ENCODE measurements around the gene AVP.

AVP gene

DNA sequence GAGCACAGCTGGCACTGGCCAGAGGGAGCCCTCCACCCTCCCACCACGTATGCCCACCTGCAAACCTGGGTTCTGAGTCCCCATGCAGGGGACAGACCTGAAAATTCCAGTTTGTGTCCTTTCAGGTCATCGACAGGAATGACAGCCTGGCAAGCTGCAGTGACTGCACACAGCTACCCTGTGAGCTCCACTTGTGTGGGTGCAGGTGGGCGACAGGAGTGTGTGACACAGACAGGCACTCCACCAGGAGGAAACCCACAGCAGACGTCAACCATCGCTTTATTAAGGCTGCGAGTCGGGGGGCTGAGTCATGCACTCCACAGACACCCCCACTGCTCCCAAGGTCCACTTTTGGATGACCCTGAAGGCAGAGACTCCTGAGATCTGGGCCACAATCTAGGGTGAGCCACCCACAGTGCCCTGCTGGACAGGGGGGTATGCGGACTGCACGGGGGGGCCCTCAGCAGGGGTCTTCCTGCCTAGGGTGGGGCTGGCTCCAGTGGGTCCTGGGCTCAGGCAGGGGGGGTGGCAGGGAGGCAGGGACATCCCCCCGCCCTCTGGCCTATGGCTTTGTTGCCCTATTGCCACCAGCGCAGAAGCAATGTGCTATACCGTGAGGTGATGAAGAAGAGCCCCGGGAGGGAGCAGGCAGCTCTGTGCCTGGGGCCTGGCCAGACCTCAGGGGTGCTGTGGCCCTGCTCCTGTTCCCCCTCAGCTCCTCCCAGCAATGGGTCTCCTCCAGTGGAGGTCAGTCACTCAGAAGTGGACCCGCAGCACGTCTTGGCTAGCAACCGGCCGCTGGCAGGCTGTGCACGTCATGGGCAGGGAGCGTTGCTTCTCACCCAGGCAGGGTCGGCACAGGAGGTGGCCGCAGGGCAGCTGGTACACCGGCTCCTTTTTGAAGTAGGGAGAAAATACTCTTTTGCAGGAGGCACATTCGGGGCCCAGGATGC, 25.1 kb upstream of the AVP start:
- DNase-seq (ENCODE audit: low read depth in 2 of 2): no peak

DNA sequence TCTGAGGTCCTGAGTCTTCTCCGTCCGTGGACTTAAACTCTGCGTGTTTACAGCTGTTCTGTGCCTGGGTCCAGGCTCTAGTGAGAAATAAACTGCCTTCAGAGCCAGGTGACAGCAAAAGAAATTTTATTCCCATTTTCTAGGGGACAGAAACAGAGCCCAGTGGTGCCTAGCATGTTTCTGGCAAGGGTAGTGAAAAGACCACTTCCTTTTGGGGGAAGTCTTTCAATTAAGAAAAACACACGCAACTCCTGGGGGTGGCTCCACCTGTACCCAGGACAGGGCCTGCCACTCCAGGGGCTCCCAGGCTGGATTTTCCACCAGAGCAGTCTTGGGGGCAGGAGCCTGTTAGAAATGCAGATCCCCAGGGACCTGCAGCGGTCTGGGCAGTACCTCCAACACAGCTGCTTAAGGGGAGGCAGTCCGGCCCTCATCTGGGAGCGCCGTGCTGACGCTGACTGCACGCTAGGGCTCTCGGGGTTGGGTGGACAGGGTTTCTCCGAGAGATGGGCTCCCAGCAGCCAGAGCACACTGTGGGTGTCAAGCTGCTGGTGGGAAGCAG, 23.0 kb upstream of the AVP start:
- no peak for DNase-seq (ENCODE audit: low read depth in 2 of 2)

DNA sequence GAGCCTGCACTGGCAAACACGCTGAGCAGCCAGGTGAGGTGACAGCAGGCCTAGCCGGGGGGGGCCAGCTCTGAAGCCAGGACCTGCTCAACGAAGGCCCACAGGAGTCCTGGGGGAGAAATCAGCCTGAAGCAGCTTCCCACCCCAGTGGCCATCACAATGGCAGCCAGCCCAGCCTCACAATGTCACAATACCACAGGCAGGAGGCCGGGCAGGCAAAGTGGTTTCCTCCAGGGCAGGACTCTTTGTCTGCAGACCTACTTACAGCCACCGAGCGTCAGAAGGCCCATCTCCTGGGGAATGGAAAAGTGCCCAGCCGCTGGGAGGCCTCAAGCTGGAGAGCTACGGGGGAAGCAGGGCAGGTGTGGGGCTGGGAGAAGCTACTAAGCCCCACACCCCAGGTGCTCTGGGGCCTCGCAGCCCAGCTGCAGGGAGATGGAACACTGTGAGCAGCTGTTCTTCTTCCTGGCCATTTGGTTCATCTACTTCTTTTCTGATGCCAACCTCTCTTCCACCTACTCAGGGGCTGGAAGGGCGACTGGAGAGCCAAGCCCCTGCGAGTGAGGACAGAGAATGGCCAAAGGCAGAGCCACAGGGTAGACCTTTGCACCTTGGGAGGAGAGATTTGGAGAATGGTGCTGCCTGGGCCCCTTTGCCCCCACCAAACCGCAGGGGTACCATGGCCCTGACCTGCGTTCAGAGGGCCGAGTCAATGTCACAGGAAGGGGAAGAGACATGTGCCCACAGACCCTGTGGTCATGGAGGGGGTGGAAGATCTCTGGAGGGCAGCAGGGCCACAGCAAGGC, 22.3 kb upstream of the AVP start:
- no peak for DNase-seq (ENCODE audit: low read depth in 2 of 2)

DNA sequence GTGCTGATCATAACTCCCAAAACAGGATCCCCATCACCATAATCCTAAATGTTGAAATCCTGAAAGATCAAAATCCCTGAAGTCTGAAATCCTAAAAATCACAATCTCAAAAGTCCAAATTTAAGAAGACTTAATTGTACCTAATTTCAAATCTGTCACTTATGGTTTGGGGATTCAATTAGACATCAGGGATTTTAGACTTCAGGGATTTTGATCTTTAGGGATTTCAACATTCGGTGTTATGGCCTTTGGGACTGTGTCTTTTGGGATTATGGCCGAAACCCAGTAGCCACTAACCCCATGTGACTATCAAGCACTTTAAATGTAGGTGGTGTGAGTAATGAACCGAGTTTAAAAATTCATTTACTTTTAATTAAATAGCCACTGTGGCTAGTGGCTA, 21.7 kb upstream of the AVP start:
- no peak for DNase-seq (ENCODE audit: low read depth in 2 of 2)

DNA sequence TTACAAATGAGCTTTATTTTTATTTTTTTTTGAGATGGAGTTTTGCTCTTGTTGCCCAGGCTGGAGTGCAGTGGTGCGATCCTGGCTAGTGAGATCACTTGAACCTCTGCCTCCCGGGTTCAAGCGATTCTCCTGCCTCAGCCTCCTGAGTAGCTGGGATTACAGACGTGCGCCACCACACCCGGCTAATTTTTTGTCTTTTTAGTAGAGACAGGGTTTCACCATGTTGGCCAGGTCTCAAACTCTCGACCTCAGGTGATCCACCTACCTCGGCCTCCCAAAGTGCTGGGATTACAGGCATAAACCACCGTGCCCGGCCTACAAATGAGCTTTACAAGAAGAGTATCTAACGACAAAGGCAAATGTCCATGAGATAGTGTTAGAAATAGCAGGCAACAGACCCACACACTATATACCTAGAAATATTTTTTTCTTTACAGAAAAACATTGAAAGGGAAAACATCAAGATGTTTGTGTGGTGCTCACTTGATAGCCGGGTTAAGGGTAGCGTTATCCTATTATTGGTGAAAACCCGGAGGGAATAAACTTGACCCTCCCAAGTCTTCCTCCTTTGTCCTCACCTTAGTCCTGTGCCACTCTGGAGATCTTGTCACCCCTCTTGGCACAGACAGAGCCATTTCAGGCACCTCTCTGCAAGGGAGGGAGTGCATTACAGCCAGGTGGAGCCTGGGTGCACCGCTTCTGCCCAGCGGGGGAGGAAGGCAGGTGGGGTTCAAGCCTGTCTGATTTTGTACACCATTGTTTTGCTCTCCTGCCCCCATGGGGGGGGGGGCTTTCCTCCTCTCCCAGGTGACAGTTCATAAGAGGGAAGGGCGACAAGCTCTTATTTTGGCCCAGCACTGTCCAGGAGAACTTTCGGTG, 21.0 kb upstream of the AVP start:
- no peak for DNase-seq (ENCODE audit: low read depth in 2 of 2)

DNA sequence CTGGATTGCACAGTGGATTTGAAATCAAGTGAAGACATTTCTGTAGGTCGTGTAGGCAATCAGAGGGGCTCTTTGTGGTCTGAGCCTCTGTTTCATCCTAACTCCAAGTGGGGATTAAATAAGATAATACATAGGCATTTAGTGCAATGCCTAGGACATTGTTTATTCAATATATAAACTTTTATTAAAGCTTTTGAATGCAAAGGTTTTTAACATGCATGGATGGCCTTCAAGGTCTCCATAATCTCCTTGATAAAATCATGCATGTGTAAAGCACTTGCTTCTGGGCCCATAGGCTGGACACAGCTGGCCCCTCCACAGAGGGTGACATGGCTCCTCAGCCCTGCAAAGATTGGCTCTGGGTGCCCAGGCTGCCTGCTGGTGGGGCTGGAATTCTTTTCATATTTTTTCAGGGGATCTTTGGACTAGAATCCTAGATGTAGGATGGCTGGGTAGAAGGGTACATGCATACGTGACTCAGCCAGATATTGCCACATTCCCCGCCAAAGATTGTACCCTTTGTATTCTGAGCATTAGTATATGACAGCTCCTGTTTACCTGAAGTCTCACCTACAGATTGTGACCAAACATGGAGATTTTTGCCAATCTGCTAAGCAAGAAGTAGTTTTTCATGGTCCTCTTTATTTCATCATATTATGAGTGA, 19.0 kb upstream of the AVP start:
- DNase-seq (ENCODE audit: low read depth in 2 of 2): no peak

DNA sequence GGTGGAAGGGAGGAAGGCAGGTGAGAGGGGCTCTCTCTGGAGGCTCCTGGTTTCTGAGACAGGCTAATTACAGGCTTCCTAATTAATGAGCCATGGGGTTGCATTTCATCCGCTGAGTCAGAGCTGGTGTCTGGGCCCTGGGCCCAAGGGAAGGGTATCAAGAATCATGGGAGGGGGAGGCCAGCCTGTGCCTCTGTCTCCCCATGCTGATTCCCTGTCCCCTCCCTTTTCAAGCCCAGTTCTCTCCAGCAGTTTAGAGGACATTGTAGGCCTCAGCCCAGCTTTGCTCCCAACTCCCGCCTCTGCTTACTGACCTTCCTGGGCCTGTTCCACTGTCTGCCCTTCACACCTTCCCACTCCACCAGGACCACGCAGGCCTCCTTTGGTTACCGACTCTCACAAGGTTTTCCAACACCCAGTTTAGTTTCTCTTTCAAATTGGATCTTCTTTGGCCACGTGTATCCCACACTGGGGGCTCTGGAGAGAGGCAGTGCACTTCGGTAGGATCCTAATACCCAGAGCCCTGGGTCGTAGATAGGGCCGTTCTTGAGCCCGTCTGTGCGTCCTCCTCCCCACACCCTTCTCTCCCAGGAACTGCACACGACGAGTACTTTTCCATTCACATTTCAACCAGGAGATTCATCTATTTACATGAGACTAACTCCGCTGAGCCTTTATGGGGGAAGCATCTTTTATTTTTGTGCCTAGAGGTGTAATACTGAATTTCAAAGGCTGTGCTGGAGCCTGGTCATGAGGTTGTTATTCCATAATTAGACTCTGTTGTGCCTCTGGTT, 18.2 kb upstream of the AVP start:
- DNase-seq (ENCODE audit: low read depth in 2 of 2): no peak

DNA sequence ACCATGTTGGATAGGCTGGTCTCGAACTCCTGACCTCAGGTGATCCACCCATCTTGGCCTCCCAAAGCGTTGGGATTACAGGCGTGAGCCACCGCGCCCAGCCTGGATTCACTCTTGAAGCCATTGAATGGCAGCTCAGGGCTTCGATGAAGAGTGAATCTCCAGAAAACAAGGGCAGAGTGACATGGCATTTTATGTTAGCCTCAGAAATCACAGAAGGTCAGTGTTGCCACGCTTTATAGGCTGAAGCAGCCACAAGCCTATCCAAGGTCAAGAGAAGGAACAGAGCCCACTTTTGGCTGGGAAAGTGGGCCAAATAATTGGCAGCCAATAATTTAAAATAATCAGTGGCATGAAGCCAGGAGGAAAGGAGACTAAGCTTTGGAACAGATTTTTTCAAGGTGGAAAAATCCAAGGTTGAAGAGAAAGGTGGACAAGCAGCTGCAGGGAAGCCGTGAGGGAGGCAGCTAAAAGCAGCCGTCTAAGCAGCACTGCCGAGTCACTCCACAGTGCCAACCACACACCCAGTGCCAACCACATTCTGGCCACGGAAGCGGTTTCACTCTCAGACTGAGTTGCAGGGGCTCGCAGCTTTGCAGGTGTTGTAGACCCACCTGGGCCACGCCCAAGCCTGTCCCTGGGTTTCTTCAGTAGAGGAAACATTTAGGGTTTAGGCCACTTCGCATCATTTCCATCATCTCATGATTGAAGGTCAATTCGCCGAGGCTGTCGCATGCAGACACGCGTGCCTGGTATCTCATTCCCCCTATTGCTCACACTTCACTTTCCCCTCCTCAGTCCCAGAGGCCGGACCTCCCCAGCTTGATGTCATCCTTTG, 17.4 kb upstream of the AVP start:
- no peak for DNase-seq (ENCODE audit: low read depth in 2 of 2)

- no peak for DNase-seq (ENCODE audit: low read depth in 2 of 2)
Observed at GRCh38 chr20:3101251-3101650, 16.7 kb upstream of the AVP start.

- no peak for DNase-seq (ENCODE audit: low read depth in 2 of 2)
Observed at GRCh38 chr20:3100480-3100879, 16.0 kb upstream of the AVP start.

GRCh38 chr20:3094848-3095629, 10.5 kb upstream of the AVP start:
- no peak for DNase-seq (ENCODE audit: low read depth in 2 of 2)

GRCh38 chr20:3093861-3094361, 9.4 kb upstream of the AVP start:
- DNase-seq (ENCODE audit: low read depth in 2 of 2): no peak

GRCh38 chr20:3092611-3093379, 8.3 kb upstream of the AVP start:
- no peak for DNase-seq (ENCODE audit: low read depth in 2 of 2)

GRCh38 chr20:3090565-3090964, 6.0 kb upstream of the AVP start:
- no peak for DNase-seq (ENCODE audit: low read depth in 2 of 2)

- no peak for DNase-seq (ENCODE audit: low read depth in 2 of 2)
Observed at GRCh38 chr20:3088031-3088430, 3.5 kb upstream of the AVP start.

DNA sequence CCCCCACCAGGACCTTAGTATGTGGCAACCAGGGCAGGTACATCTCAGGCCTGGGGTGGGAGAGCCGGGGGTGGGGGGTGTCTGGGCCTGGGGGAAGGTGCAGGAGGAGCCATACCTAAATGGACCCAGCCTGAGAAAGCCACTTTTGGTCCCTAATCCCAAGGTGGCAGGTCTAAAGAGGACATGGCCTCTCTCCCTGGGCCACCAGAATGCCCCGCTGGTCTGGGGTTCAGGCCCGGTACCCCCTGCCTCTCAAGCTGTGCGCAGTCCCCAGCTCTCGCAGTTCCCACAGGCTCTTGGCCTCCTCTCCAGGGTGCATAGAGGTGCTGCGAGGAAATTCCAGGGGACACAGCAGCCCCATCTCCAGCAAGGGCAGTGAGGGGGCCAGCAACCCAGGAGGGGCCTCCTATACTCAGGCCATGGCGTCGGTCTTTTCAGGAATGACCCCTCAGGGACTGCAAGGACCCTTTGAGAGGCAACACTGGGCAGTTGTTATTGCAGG, 1.1 kb upstream of the AVP start:
- no peak for DNase-seq (ENCODE audit: low read depth in 2 of 2)

DNA sequence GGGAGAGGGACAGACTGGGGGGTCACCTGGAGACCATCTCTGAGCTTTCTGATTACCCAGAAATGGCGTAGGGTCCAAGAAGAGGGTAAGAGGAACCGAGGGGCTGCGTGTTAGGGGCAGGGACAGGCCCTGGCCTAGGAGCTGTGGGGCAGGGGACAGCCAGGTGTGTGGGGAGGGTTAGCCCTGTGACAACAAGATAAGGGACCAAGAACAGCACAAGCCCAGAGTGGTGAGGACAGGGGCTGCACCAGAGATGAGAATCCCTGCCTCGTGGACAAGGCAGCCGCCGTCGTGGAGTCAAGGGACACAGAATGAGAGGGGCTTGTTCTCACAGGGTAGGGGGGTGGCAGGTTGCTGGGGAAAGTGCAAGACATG, 449 bp upstream of the AVP start:
- DNase-seq (ENCODE audit: low read depth in 2 of 2): no peak
